22Rv1 (cell line): ENCODE measurements around the gene CCSER1.
"Not testable (repeated sequence)": the region's sequence is repeated elsewhere in the genome, so short reads cannot be mapped to it uniquely, and the experiment has no call there.

ENCODE experiments used
- H3K27ac ChIP-seq: fragments of 450-650 bp; 2 replicates; pipeline ENCODE4 v1.5.1; 2017
- CTCF ChIP-seq: fragments of 450-650 bp; IDR thresholded peaks from 2 replicates; pipeline ENCODE4 v1.5.1; 2017; ENCODE audit warnings: mild to moderate bottlenecking
- ZFX ChIP-seq: fragments of 450-650 bp; IDR thresholded peaks from 2 replicates; pipeline ENCODE4 v1.6.1; 2017; ENCODE audit warnings: antibody characterized with exemption, borderline replicate concordance

Gene CCSER1

DNA sequence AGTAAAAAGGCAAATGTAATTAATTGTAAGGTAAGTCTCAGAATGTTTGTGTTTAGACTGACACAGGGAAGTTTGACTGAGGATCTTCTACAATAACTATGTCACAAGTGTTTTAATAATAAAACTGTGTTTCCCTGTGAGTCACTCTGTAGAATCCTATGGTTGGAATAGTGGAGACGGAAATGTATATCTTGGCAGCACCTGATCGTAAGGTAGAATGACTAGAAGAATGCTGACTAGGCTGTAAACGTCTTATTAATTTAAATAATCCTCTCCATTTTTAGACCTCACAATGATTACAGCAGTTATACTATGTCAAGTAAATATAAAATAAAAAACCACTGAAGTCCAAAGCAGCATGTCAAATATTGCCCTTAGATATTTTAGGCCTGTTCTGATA lies 266.0 kb downstream of the CCSER1 start:
- no peak overlapping the region for H3K27ac ChIP-seq
- no peak for TF ChIP-seq ZFX
- no peak for TF ChIP-seq CTCF

GRCh38 chr4:90403781-90404180 lies 276.6 kb downstream of the CCSER1 start:
- TF ChIP-seq ZFX (no peak), CTCF (no peak)
- no peak overlapping the region for H3K27ac ChIP-seq

- not testable (repeated sequence) for H3K27ac ChIP-seq
These were observed 280.7 kb downstream of the CCSER1 start for GRCh38 chr4:90407897-90408296.

DNA sequence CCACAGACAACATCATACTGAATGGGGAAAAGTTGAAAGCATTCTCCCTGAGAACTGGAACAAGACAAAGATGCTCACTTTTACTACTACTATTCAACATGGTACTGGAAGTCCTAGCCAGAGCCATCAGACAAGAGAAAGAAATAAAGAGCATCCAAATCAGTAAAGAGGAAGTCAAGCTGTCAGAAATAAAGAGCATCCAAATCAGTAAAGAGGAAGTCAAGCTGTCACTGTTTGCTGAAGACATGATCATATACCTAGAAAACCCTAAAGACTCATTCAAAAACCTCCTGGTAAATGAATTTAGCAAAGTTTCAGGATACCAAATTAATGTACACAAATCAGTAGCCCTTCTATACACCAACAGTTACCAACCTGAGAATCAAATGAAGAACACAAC lies 285.6 kb downstream of the CCSER1 start:
- not testable (repeated sequence) for H3K27ac ChIP-seq

DNA sequence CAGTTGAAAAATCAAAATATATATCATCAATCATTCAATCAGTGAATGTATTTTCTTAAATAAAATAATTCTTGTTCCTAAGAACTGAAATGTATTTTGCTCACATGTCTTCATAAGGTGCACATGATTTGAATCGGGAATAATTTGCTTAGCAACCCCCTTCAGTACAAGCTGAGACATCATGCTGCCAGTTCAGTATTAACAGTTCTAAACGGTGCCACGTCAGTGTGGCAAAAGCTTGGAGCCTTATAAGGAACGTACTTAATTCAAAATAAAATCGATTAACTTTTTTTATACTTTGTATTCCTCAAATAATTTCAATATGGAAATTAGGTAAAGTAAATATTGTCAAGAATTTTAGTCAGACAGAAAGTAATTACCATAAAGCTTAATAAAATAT lies 287.9 kb downstream of the CCSER1 start:
- no peak for TF ChIP-seq ZFX
- no peak for TF ChIP-seq CTCF
- no peak overlapping the region for H3K27ac ChIP-seq

GRCh38 chr4:90419124-90419711 lies 292.0 kb downstream of the CCSER1 start:
- H3K27ac ChIP-seq, result peak overlapping the region; percentile 81
- TF ChIP-seq CTCF (peak; percentile 81), ZFX (no peak)

- H3K27ac ChIP-seq, result peak overlapping the region; percentile 81
- TF ChIP-seq CTCF (no peak), ZFX (no peak)
These were observed 294.0 kb downstream of the CCSER1 start for GRCh38 chr4:90421161-90421560.

GRCh38 chr4:90425893-90426292 lies 298.7 kb downstream of the CCSER1 start:
- peak overlapping the region; percentile 44 for H3K27ac ChIP-seq

More at GRCh38 chr4:90425893-90426292, 298.7 kb downstream of the CCSER1 start:
- TF ChIP-seq ZFX, result no peak
- TF ChIP-seq CTCF, result no peak
